ENCODE data around the gene TTL. TPM values are rescaled to one million over a fixed set of nuclear protein-coding genes. Genes with fewer than 3 reads are reported as not detected.

The TTL gene
- total RNA-seq, 1 donor from 2014 or later: 48.5 TPM

DNA sequence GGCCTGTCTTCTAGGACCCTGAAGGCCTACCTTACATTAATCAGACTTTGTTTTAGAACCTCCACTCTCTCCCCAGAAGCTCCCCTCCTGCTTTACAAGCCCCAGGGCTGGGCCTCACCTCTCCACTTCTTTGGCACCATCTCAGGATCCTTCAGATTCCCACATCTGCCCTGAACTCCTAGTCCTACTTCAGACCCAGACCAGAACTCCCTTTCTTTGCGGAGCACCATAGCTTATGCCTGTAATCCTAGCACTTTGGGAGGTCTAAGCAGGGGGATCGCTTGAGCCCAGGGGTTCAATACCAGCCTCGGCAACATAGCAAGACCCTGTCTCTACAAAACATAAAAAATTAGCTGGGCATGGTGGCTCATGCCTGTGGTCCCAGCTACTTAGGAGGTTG is 103.4 kb downstream of the TTL start:
- H3K27me3 ChIP-seq (ENCODE audit: low read depth): no peaks in the 10 kb centered on the region
- ATAC-seq (no peak), DNase-seq (no peak)
- TF ChIP-seq, protein P1, sequence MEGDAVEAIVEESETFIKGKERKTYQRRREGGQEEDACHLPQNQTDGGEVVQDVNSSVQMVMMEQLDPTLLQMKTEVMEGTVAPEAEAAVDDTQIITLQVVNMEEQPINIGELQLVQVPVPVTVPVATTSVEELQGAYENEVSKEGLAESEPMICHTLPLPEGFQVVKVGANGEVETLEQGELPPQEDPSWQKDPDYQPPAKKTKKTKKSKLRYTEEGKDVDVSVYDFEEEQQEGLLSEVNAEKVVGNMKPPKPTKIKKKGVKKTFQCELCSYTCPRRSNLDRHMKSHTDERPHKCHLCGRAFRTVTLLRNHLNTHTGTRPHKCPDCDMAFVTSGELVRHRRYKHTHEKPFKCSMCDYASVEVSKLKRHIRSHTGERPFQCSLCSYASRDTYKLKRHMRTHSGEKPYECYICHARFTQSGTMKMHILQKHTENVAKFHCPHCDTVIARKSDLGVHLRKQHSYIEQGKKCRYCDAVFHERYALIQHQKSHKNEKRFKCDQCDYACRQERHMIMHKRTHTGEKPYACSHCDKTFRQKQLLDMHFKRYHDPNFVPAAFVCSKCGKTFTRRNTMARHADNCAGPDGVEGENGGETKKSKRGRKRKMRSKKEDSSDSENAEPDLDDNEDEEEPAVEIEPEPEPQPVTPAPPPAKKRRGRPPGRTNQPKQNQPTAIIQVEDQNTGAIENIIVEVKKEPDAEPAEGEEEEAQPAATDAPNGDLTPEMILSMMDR (IDR thresholded peaks at IDR 0.05): no peak
- peak overlapping the region; percentile 66 for H3K4me3 ChIP-seq
- no peaks in the 10 kb centered on the region for H3K9me3 ChIP-seq
- intact Hi-C loops (cut with DNase I): no loop called here
- peaks cover 34% of the 10 kb centered on the region for H3K4me1 ChIP-seq
- peak overlapping the region; percentile 94 for H3K27ac ChIP-seq
- peaks cover 26% of the 10 kb centered on the region for H3K36me3 ChIP-seq

DNA sequence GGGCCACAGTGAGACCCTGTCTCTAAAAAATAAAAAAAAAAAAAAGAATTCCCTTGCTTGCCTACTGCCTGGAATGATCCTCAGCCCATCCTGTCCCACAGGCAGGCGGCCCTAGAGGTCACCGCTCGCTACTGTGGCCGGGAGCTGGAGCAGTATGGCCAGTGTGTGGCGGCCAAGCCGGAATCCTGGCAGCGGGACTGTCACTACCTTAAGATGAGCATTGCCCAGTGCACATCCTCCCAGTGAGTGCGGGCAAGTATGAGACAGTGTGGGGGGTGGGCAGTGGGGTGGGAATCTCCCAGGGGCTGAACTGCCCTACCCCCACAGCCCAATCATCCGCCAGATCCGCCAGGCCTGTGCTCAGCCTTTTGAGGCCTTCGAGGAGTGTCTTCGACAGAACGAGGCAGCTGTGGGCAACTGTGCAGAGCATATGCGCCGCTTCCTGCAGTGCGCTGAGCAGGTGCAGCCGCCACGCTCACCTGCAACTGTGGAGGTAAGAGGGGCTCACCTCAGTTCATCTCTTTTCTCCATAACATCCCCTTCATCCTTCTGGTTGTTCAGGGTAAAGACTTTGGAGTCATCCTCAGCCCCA is 104.0 kb downstream of the TTL start:
- Histone ChIP-seq H3K36me3 (peaks cover 26% of the 10 kb centered on the region), H3K4me1 (peaks cover 34% of the 10 kb centered on the region), H3K9me3 (no peaks in the 10 kb centered on the region), H3K4me3 (no peak overlapping the region), H3K27ac (no peak overlapping the region), H3K27me3 (ENCODE audit: low read depth) (no peaks in the 10 kb centered on the region)
- no peak for ATAC-seq
- DNase-seq: no peak
- intact Hi-C loops (cut with DNase I): no loop called here
- TF ChIP-seq, protein P1 (IDR thresholded peaks at IDR 0.05): no peak

DNA sequence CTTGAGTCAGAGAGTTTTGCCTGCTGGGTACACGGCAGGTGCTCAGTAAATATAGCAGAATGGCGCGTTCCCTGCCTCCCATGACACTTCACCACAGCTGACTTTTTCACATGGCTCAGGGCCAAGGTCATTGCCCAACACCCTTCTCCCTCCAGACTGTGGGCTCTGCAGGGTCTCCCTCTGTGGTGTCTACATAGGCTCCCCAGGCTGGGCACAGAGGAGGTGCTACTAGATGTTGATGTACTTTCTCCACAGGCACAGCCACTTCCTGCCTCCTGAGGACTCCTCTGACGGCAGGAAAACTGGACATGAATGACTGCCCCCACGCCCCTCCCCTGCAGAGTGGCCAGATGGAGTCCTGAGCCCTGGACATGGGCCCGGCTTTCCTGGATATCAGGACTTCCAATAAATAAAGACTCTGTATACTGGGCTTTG is 106.7 kb downstream of the TTL start:
- no peak overlapping the region for H3K4me3 ChIP-seq
- no peaks in the 10 kb centered on the region for H3K9me3 ChIP-seq
- ATAC-seq (no peak), DNase-seq (no peak)
- H3K4me1 ChIP-seq: peaks cover 23% of the 10 kb centered on the region
- TF ChIP-seq, protein P1 (IDR thresholded peaks at IDR 0.05): no peak
- intact Hi-C loops (cut with DNase I): no loop called here
- peaks cover 26% of the 10 kb centered on the region for H3K36me3 ChIP-seq
- no peaks in the 10 kb centered on the region for H3K27me3 ChIP-seq (ENCODE audit: low read depth)
- no peak overlapping the region for H3K27ac ChIP-seq

Other genes with a start within 250 kb of the TTL start
- gene ZC3H8, start 227.1 kb upstream of the TTL start, total RNA-seq: 5.0 TPM
- 18.0 TPM for gene ZC3H6, start 206.6 kb upstream of the TTL start, total RNA-seq
- gene RGPD8, start 48.5 kb upstream of the TTL start, total RNA-seq: 16.0 TPM
- gene POLR1B, start 60.3 kb downstream of the TTL start, total RNA-seq: 12.3 TPM
- gene CHCHD5, start 102.5 kb downstream of the TTL start, total RNA-seq: 23.0 TPM
- 43.5 TPM for gene SLC20A1, start 163.8 kb downstream of the TTL start, total RNA-seq
- 0.53 TPM for gene NT5DC4, start 238.9 kb downstream of the TTL start, total RNA-seq

Data from lower lobe of right lung (tissue), 2 donors.